GM21381 (cell line): ENCODE results near the gene TPR.
"Not testable (repeated sequence)": the region's sequence is repeated elsewhere in the genome, so short reads cannot be mapped to it uniquely, and the experiment has no call there.

Experiments used
- ATAC-seq: cut with Tn5 transposase; IDR thresholded peaks from one replicate; pipeline ENCODE4 v1.9.1; 2021; ENCODE audit warnings: mild to moderate bottlenecking, moderate library complexity; ENCODE audit not compliant: unreplicated experiment

The TPR gene

GRCh38 chr1:186375152-186375928 lies at the start of gene TPR, which contains the start of gene ODR4:
TSS of gene TPR (minus strand) at chr1:186375253. CDS start at chr1:186375028, 225 bp downstream.
TSS of gene ODR4 (plus strand) at chr1:186375838. CDS start at chr1:186379786, 3,948 bp downstream.
- ATAC-seq, result peak; percentile 83

GRCh38 chr1:186424539-186424938 lies 49.5 kb upstream of the TPR start:
- ATAC-seq, result no peak

GRCh38 chr1:186421446-186421845 lies 46.4 kb upstream of the TPR start:
- no peak for ATAC-seq

- ATAC-seq, result peak; percentile 85
Observed at GRCh38 chr1:186420923-186421322, 45.9 kb upstream of the TPR start.

GRCh38 chr1:186420311-186420710 lies 45.3 kb upstream of the TPR start:
- ATAC-seq, result no peak

GRCh38 chr1:186418503-186418902 lies 43.5 kb upstream of the TPR start:
- no peak for ATAC-seq

GRCh38 chr1:186413319-186413718 lies 38.3 kb upstream of the TPR start:
- no peak for ATAC-seq

GRCh38 chr1:186409091-186409490 lies 34.0 kb upstream of the TPR start:
- no peak for ATAC-seq

- no peak for ATAC-seq
Observed at GRCh38 chr1:186404454-186405051, 29.5 kb upstream of the TPR start.

GRCh38 chr1:186403632-186404031 lies 28.6 kb upstream of the TPR start:
- ATAC-seq, result no peak

- not testable (repeated sequence) for ATAC-seq
Observed at GRCh38 chr1:186401446-186401845, 26.4 kb upstream of the TPR start.

GRCh38 chr1:186392711-186393110 lies 17.7 kb upstream of the TPR start:
- ATAC-seq, result not testable (repeated sequence)

GRCh38 chr1:186391841-186392240 lies 16.8 kb upstream of the TPR start:
- ATAC-seq, result no peak

GRCh38 chr1:186390925-186391324 lies 15.9 kb upstream of the TPR start:
- no peak for ATAC-seq

GRCh38 chr1:186386725-186387383 lies 11.8 kb upstream of the TPR start:
- no peak for ATAC-seq

- ATAC-seq, result no peak
Observed at GRCh38 chr1:186375929-186376319, 871 bp upstream of the TPR start.

GRCh38 chr1:186374303-186375151 lies 526 bp downstream of the TPR start:
- peak; percentile 25 for ATAC-seq

- ATAC-seq, result not testable (repeated sequence)
Observed at GRCh38 chr1:186347837-186348691, 27.0 kb downstream of the TPR start.

- ATAC-seq, result no peak
Observed at GRCh38 chr1:186340772-186341171, 34.3 kb downstream of the TPR start.

- ATAC-seq, result no peak
Observed at GRCh38 chr1:186337554-186337953, 37.5 kb downstream of the TPR start.
